ENCODE measurements around the gene VIT.

Gene VIT, protein sequence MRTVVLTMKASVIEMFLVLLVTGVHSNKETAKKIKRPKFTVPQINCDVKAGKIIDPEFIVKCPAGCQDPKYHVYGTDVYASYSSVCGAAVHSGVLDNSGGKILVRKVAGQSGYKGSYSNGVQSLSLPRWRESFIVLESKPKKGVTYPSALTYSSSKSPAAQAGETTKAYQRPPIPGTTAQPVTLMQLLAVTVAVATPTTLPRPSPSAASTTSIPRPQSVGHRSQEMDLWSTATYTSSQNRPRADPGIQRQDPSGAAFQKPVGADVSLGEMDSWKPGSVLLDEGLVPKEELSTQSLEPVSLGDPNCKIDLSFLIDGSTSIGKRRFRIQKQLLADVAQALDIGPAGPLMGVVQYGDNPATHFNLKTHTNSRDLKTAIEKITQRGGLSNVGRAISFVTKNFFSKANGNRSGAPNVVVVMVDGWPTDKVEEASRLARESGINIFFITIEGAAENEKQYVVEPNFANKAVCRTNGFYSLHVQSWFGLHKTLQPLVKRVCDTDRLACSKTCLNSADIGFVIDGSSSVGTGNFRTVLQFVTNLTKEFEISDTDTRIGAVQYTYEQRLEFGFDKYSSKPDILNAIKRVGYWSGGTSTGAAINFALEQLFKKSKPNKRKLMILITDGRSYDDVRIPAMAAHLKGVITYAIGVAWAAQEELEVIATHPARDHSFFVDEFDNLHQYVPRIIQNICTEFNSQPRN

GRCh38 chr2:36696533-36696932 lies at the start of gene VIT:
Gene VIT, plus strand, starts transcription at chr2:36696707. Its CDS starts 19,664 bp downstream, at chr2:36716371.
- DNase-seq (ENCODE audit: low read depth in 2 of 2, low spot score in 1 of 2) = no peak

GRCh38 chr2:36650031-36650829 lies 46.3 kb upstream of the VIT start:
- no peak for DNase-seq (ENCODE audit: low read depth in 2 of 2, low spot score in 1 of 2)

- DNase-seq (ENCODE audit: low read depth in 2 of 2, low spot score in 1 of 2) = no peak
These were observed 43.4 kb upstream of the VIT start for GRCh38 chr2:36653155-36653554.

GRCh38 chr2:36653967-36654694 lies 42.4 kb upstream of the VIT start:
- no peak for DNase-seq (ENCODE audit: low read depth in 2 of 2, low spot score in 1 of 2)

DNA sequence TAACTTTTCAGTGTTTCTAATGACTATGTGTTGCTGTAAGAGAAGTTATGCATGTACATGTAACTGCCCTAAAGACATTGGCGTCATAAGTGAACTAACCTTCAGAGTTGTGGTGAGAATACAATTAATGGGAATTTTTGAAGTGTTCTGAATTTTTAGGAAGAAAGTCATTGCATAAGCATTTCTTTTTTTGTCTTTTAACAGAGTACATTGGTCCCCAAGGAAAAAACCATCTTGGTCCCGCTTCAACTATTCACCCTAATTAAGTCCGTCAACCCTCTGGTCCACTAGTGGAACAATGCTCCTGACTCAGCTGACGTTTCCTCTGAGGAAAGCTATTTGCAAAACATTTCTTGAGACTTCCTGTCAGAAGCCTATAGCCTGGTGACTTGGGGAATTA lies 41.1 kb upstream of the VIT start:
- DNase-seq (ENCODE audit: low read depth in 2 of 2, low spot score in 1 of 2) = no peak

DNA sequence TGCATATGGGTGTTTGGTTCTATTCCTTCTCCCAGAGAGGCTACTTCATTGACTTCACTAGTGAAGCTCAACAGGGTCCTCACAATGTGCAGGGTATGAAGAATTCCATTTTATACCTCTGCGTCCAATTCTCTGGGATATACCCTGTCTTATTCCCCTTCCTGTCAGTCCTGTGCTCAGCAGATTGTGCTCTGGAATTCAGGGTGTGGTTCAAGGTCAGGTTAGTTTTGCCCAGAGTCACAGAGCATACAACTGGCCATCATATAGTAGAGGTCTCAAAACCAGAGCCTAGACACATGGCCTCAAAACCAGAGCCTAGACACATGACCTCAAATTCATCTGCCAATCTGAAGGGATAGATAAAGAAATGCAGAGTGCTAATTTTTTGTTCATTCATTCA lies 38.8 kb upstream of the VIT start:
- DNase-seq (ENCODE audit: low read depth in 2 of 2, low spot score in 1 of 2) = no peak

DNA sequence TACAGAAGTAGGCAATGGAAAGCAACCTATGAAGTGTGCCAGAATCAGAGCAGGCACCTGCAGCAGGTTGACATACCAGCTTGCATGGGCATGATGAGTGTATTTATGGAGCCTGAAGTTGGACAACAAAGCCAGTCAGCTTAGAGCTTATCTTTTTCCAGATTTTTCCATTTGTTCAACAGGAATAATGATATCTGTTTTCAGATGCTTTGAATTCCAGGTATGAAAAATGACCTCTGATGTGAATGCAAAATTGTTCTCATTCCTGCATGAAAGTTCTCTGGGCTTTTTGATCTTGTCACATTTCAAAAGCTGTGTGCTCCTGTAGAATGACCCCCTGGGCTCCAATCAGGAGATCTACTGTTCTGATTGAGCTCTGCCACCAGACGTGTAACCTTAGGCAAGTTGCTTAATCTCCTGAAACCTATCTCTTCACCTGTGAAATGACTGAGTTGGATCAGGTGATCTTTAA lies 38.2 kb upstream of the VIT start:
- DNase-seq (ENCODE audit: low read depth in 2 of 2, low spot score in 1 of 2) = no peak

DNA sequence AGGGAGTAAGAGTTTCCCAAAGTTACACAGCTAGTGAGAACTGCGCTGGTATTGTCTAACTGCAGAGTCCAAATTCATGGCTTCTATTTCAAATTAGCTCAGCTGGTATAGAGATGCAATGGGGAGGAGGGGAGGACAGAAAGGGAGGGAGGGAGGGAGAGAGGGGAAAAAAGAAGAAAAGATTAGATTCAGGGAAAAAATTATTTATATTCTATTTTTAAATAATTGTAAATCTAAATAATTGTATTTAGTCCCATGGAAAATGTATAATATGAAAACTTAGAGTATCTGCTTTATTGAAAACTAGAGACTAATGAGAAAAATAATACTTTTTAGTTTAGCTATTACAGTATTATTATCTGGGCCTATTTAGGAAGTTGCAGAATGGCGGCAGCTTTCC lies 37.3 kb upstream of the VIT start:
- no peak for DNase-seq (ENCODE audit: low read depth in 2 of 2, low spot score in 1 of 2)

DNA sequence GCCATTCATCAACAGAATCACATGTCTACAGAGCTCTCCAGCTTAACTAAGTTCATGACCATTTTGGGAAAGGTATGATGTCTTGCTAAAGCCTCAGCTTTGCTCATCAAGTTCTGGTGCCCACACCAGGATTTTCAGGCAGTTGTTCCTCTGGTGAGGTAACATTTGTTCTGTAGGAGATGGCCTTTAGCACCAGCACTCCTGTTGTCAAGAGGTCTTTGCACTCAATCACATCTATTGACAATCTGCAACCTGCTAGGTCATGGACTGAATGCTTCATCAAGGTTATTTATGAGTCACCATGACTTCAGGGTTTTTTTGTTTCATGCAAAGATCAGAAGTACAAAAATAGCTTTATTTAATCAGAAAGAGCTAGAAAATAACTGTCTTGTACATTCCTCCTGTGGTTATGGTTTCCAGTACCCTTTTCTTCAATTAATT lies 36.6 kb upstream of the VIT start:
- no peak for DNase-seq (ENCODE audit: low read depth in 2 of 2, low spot score in 1 of 2)

DNA sequence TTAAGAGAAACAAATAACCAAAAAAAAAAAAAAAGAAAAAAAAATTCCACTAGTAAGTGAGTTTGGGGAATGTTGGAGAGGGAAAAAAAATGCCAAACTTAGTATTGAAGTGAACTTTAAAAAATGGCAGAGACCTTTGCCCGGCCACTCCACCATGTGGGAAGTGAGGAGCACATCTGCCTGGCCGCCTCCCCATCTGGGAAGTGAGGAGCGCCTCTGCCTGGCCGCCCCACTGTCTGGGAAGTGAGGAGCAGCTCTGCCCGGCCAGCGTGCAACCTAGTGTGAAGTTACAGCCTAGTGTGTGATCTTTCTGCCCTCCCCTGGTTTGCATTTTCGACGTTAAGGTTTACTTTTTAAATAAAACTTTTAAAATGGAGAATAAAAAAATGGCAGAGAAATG lies 33.9 kb upstream of the VIT start:
- no peak for DNase-seq (ENCODE audit: low read depth in 2 of 2, low spot score in 1 of 2)

DNA sequence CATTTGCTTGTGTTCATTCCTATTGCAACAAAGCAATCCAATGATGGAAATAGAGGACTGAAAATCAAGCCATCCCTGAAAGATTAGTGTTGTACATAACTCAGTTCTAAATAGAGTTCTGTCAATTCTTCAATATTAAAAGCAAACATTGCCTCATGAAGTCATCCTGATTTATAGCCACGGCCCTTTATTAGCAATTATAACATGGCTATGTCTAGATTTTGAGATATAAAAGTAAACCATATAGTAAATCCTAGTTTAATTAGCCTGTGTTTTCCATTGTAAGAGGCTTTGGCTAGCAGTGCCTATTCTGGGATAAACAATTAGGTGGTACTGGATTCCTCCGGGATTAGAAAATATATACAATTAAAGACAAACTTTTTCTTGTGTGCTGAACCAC lies 33.2 kb upstream of the VIT start:
- no peak for DNase-seq (ENCODE audit: low read depth in 2 of 2, low spot score in 1 of 2)

DNA sequence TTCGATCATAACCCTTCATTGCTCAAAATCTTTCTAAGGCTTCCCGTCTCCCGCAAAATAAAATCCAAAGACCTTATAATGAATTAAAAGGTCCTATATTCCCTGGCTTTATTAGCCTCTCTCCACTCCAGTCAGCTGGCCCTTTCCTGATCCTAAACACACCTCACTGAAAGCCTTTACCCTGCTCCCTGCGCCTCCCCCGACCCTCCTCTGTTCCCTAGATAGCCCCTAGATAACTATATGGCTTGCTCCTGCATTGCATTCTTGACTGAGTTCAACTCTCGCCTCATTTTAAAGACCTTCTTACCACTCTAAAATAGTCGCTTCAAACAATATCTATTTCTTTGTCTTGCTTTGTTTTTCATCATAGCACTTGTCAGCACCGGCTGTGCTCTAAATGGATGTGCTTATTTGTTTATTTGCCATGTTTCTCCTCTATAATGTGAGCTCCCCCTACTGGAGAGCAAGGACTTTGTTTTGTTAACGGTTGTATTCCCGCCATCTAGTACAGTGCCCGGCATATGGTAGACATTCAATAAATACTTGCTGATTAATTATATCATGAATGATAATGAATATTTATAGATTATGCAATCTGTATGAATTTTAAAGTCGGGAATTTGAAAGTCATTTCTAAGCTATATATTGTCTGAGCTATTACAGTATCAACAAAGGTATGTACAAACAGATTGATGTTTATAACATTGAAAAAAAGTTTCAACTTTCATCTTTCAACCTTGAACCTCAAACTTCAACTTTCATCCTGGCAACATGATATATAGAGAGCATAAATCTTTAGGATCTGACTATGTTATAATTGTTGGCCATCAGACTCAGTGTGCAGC lies 32.4 kb upstream of the VIT start:
- DNase-seq (ENCODE audit: low read depth in 2 of 2, low spot score in 1 of 2) = no peak

- DNase-seq (ENCODE audit: low read depth in 2 of 2, low spot score in 1 of 2) = no peak
These were observed 31.8 kb upstream of the VIT start for GRCh38 chr2:36664696-36665076.

DNA sequence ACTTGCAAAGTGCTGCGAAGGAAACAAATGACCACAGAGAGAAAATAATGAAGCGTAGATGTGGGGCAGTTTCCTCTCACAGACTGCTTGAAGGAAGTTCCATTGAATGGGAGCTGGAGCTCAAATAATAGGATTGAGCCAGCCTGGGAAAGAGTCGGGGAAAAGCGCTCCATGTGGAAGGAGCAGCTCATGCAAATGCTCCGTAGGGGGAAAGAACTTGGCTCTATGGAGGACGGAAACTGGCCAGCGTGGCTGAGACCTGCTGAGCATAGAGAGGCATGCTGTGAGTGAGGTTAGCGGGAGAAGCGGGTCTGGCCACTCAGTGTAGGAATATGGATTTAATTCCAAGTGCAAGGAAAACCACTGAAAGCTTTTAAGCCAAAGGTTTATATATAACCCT lies 28.6 kb upstream of the VIT start:
- no peak for DNase-seq (ENCODE audit: low read depth in 2 of 2, low spot score in 1 of 2)

- DNase-seq (ENCODE audit: low read depth in 2 of 2, low spot score in 1 of 2) = no peak
These were observed 25.5 kb upstream of the VIT start for GRCh38 chr2:36670881-36671595.

GRCh38 chr2:36671731-36672130 lies 24.8 kb upstream of the VIT start:
- no peak for DNase-seq (ENCODE audit: low read depth in 2 of 2, low spot score in 1 of 2)

DNA sequence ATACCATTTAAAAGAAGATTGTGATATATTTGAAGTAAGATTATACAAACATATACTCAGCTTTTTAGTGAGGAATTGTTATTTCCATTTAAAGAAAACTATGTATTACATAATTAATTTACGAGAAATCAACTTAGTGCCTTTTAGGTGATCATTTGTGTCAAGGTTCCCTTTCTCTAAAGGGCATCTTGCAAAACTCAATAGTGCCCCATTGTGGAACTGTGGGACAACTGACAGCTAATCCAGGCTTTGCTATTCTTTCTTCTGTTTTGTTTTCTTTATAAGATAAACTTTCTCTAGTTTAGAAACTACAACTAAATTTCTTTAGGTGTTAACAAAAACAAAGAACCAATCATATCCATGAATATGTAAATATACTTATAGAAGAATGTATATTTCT lies 24.3 kb upstream of the VIT start:
- DNase-seq (ENCODE audit: low read depth in 2 of 2, low spot score in 1 of 2) = no peak

- DNase-seq (ENCODE audit: low read depth in 2 of 2, low spot score in 1 of 2) = no peak
These were observed 20.8 kb upstream of the VIT start for GRCh38 chr2:36675579-36676282.

GRCh38 chr2:36676364-36676763 lies 20.1 kb upstream of the VIT start:
- no peak for DNase-seq (ENCODE audit: low read depth in 2 of 2, low spot score in 1 of 2)
